ENCODE results near the gene ALCAM.

The ALCAM gene

DNA sequence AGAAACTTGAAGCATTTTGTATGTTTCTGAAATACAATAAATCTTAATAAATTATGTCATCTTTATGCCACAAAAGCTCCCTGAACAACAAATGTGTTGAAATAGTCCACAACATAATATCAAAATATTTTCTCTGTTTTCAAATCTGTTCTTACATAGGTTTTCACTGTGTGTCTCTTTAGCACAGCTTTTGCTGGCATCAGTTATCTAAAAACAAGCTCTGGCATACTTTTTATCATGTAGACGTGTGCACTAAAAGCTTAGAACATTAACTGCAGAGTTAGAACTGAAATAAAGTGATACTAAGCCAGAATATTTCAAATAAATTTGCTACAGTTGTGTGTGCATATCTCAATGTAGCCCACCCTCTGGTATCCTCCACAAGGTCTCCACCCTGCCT is 41.8 kb upstream of the ALCAM start:
- ATAC-seq = no peak
- no peak for TF ChIP-seq ZFP30 (CRISPR knock-in tag; IDR thresholded peaks at IDR 0.05)
- TF ChIP-seq, protein P1, sequence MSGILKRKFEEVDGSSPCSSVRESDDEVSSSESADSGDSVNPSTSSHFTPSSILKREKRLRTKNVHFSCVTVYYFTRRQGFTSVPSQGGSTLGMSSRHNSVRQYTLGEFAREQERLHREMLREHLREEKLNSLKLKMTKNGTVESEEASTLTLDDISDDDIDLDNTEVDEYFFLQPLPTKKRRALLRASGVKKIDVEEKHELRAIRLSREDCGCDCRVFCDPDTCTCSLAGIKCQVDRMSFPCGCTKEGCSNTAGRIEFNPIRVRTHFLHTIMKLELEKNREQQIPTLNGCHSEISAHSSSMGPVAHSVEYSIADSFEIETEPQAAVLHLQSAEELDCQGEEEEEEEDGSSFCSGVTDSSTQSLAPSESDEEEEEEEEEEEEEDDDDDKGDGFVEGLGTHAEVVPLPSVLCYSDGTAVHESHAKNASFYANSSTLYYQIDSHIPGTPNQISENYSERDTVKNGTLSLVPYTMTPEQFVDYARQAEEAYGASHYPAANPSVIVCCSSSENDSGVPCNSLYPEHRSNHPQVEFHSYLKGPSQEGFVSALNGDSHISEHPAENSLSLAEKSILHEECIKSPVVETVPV (CRISPR knock-in tag; IDR thresholded peaks at IDR 0.05) = no peak
- TF ChIP-seq ARNTL (CRISPR knock-in tag; IDR thresholded peaks at IDR 0.05; ENCODE audit: borderline replicate concordance, low read depth) = no peak
- no peak for TF ChIP-seq ZNF8 (CRISPR knock-in tag; IDR thresholded peaks at IDR 0.05)
- no peak for TF ChIP-seq TOX (CRISPR knock-in tag; IDR thresholded peaks at IDR 0.05; ENCODE audit: borderline replicate concordance)
- TF ChIP-seq, protein P2, sequence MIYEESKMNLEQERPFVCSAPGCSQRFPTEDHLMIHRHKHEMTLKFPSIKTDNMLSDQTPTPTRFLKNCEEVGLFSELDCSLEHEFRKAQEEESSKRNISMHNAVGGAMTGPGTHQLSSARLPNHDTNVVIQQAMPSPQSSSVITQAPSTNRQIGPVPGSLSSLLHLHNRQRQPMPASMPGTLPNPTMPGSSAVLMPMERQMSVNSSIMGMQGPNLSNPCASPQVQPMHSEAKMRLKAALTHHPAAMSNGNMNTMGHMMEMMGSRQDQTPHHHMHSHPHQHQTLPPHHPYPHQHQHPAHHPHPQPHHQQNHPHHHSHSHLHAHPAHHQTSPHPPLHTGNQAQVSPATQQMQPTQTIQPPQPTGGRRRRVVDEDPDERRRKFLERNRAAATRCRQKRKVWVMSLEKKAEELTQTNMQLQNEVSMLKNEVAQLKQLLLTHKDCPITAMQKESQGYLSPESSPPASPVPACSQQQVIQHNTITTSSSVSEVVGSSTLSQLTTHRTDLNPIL (CRISPR knock-in tag; IDR thresholded peaks at IDR 0.05; ENCODE audit: low read depth) = no peak
- no peak for TF ChIP-seq PPARA (CRISPR knock-in tag; IDR thresholded peaks at IDR 0.05; ENCODE audit: borderline replicate concordance)

DNA sequence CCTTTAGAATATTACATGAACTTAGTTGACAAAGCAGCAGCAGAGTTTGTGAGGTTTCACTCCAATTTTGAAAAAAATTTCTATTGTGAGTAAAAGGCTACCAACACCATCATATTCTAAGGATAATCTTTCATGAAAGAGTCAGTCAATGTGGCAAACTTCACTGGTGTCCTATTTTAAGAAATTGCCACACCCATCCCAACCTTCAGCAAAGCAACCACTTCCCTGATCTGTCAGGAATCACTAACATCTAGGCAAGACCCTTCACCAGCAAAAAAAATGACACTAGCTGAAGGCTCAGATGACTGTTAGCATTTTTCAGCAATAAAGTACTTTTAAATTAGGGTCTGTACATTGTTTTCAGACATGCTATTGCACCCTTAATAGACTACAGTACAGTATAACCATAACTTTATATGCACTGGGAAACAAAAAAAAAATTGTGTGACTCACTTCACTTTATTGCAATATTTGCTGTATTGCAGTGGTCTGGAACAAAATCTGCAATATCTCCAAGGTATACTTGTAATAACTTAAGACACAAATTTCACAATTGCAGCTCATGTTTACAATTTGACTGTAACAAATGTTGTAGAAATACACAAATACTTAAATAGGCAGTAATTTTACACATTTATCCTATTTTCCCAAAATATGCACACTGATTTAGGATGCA is 38.9 kb upstream of the ALCAM start:
- TF ChIP-seq SNAI2 (CRISPR knock-in tag; IDR thresholded peaks at IDR 0.05) (no peak), CSDC2 (CRISPR knock-in tag; IDR thresholded peaks at IDR 0.05) (no peak), PPARA (CRISPR knock-in tag; IDR thresholded peaks at IDR 0.05; ENCODE audit: borderline replicate concordance) (no peak), ESRRG (CRISPR knock-in tag; IDR thresholded peaks at IDR 0.05) (no peak), TOX (CRISPR knock-in tag; IDR thresholded peaks at IDR 0.05; ENCODE audit: borderline replicate concordance) (no peak), TCF4 (CRISPR knock-in tag; IDR thresholded peaks at IDR 0.05; ENCODE audit: borderline replicate concordance) (no peak), ISL1 (CRISPR knock-in tag; IDR thresholded peaks at IDR 0.05) (no peak), BACH2 (CRISPR knock-in tag; IDR thresholded peaks at IDR 0.05; ENCODE audit: borderline replicate concordance) (no peak), ARNTL (CRISPR knock-in tag; IDR thresholded peaks at IDR 0.05; ENCODE audit: borderline replicate concordance, low read depth) (no peak)
- TF ChIP-seq, protein P2 (CRISPR knock-in tag; IDR thresholded peaks at IDR 0.05; ENCODE audit: low read depth) = no peak
- TF ChIP-seq, protein P3, sequence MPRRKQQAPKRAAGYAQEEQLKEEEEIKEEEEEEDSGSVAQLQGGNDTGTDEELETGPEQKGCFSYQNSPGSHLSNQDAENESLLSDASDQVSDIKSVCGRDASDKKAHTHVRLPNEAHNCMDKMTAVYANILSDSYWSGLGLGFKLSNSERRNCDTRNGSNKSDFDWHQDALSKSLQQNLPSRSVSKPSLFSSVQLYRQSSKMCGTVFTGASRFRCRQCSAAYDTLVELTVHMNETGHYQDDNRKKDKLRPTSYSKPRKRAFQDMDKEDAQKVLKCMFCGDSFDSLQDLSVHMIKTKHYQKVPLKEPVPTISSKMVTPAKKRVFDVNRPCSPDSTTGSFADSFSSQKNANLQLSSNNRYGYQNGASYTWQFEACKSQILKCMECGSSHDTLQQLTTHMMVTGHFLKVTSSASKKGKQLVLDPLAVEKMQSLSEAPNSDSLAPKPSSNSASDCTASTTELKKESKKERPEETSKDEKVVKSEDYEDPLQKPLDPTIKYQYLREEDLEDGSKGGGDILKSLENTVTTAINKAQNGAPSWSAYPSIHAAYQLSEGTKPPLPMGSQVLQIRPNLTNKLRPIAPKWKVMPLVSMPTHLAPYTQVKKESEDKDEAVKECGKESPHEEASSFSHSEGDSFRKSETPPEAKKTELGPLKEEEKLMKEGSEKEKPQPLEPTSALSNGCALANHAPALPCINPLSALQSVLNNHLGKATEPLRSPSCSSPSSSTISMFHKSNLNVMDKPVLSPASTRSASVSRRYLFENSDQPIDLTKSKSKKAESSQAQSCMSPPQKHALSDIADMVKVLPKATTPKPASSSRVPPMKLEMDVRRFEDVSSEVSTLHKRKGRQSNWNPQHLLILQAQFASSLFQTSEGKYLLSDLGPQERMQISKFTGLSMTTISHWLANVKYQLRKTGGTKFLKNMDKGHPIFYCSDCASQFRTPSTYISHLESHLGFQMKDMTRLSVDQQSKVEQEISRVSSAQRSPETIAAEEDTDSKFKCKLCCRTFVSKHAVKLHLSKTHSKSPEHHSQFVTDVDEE (CRISPR knock-in tag; IDR thresholded peaks at IDR 0.05) = no peak
- TF ChIP-seq, protein P1 (CRISPR knock-in tag; IDR thresholded peaks at IDR 0.05) = no peak
- no peak for ATAC-seq

DNA sequence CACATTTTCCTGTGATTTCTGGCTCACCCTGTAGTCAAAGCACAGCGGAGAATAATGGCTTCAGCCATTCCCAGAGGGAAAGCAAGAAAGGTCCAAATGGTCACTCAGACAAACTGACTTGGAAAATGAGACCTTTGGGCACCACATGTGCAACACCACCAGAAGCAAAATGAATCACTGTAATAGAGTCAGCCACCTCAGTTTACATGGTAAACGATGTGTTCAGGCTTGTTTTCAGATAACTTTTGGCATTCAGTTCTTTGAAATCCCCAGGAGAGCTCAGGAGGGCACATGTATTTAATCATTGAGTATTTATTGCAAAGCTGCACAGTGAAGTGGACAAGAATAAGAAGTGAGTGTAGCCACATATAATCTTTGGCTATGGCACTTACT is 38.4 kb upstream of the ALCAM start:
- no peak for ATAC-seq
- TF ChIP-seq, protein P3 (CRISPR knock-in tag; IDR thresholded peaks at IDR 0.05) = no peak
- TF ChIP-seq ZNF565 (CRISPR knock-in tag; conservative IDR thresholded peaks at IDR 0.05; ENCODE audit: low read depth) = no peak
- no peak for TF ChIP-seq ZFP3 (CRISPR knock-in tag; IDR thresholded peaks at IDR 0.05)
- TF ChIP-seq PPARA (CRISPR knock-in tag; IDR thresholded peaks at IDR 0.05; ENCODE audit: borderline replicate concordance) = no peak
- TF ChIP-seq ZFP30 (CRISPR knock-in tag; IDR thresholded peaks at IDR 0.05) = no peak
- no peak for TF ChIP-seq ZNF8 (CRISPR knock-in tag; IDR thresholded peaks at IDR 0.05)
- no peak for TF ChIP-seq ISL1 (CRISPR knock-in tag; IDR thresholded peaks at IDR 0.05)
- TF ChIP-seq RARB (CRISPR knock-in tag; IDR thresholded peaks at IDR 0.05) = no peak
- TF ChIP-seq, protein P4, sequence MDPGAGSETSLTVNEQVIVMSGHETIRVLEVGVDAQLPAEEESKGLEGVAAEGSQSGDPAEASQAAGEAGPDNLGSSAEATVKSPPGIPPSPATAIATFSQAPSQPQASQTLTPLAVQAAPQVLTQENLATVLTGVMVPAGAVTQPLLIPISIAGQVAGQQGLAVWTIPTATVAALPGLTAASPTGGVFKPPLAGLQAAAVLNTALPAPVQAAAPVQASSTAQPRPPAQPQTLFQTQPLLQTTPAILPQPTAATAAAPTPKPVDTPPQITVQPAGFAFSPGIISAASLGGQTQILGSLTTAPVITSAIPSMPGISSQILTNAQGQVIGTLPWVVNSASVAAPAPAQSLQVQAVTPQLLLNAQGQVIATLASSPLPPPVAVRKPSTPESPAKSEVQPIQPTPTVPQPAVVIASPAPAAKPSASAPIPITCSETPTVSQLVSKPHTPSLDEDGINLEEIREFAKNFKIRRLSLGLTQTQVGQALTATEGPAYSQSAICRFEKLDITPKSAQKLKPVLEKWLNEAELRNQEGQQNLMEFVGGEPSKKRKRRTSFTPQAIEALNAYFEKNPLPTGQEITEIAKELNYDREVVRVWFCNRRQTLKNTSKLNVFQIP (CRISPR knock-in tag; IDR thresholded peaks at IDR 0.05; ENCODE audit: borderline replicate concordance, low read depth) = no peak
- no peak for TF ChIP-seq ARNTL (CRISPR knock-in tag; IDR thresholded peaks at IDR 0.05; ENCODE audit: borderline replicate concordance, low read depth)
- no peak for TF ChIP-seq ZC3H10 (CRISPR knock-in tag; IDR thresholded peaks at IDR 0.05)

Data from SK-N-SH treated with all-trans-retinoic acid at 6 μM for 48 hours (cell line).